Measurements from ENCODE around the gene TGFBR3L. TPM values are rescaled to one million over a fixed set of nuclear protein-coding genes. Genes with fewer than 3 reads are reported as not detected.
A peak's percentile ranks its signal among the peaks of the same experiment; 100 is the strongest.

Gene TGFBR3L
- polyA plus RNA-seq, 1 donor (not counting 4 experiments of a cell fraction or from before 2014, with no cell fraction given): 0.28 TPM

- peak in 1 of 3 experiments; percentile 34 for TF ChIP-seq CTCF (optimal IDR thresholded peaks at IDR 0.05 in 1 of 3, IDR thresholded peaks at IDR 0.05 in 1 of 3, conservative IDR thresholded peaks at IDR 0.05 in 1 of 3; ENCODE audit: extremely low read depth in 1 of 3, insufficient read depth in 2 of 3, low read length in 3 of 3)
- no peak for TF ChIP-seq EZH2 (IDR thresholded peaks at IDR 0.05; ENCODE audit: low read length)
- Histone ChIP-seq H3K9me3 (ENCODE audit: control insufficient read depth, low read depth, low read length) (no peaks in the 10 kb centered on the region), H3K27me3 (ENCODE audit: control insufficient read depth, extremely low read depth, insufficient read depth, low read length) (peaks cover 23% of the 10 kb centered on the region), H3K4me2 (ENCODE audit: control insufficient read depth, extremely low read depth, insufficient read depth, low read depth, low read length) (peak overlapping the region; percentile 85), H3K9ac (ENCODE audit: control insufficient read depth, extremely low read depth, insufficient read depth, low read length) (peak overlapping the region; percentile 50), H3K9me1 (ENCODE audit: control insufficient read depth, extremely low read depth, insufficient read depth, low read length) (no peaks in the 10 kb centered on the region), H3K36me3 (ENCODE audit: control insufficient read depth in 2 of 2, extremely low read depth in 1 of 2, insufficient read depth in 2 of 2, low read length in 2 of 2) (no peaks in the 10 kb centered on the region), H4K20me1 (ENCODE audit: control insufficient read depth, extremely low read depth, insufficient read depth, low read length) (peaks cover 2% of the 10 kb centered on the region), H2AFZ (ENCODE audit: control insufficient read depth, low read length) (peak overlapping the region; percentile 87), H3K4me3 (ENCODE audit: control insufficient read depth in 2 of 3, extremely low read depth in 1 of 3, insufficient read depth in 2 of 3, low read depth in 1 of 3, low read length in 3 of 3) (peak overlapping the region; percentile 55 to 66 (median 64)), H3K79me2 (ENCODE audit: control insufficient read depth, insufficient read depth, low read length) (no peaks in the 10 kb centered on the region), H3K4me1 (ENCODE audit: control insufficient read depth, extremely low read depth, insufficient read depth, low read length) (peaks cover 28% of the 10 kb centered on the region), H3K27ac (ENCODE audit: control insufficient read depth, insufficient read depth, low read length) (no peak overlapping the region)
- dilution Hi-C loops (cut with MboI; ENCODE audit: extremely low pct_ligation_motif_present, low sequenced_read_pairs): no loop called here
- FAIRE-seq (no peak), DNase-seq (ENCODE audit: low read depth, low spot score) (no peak)
Observed at GRCh38 chr19:7869453-7869909, 45.1 kb upstream of the TGFBR3L start.

- DNase-seq (ENCODE audit: low read depth, low spot score): no peak
- dilution Hi-C loops (cut with MboI; ENCODE audit: extremely low pct_ligation_motif_present, low sequenced_read_pairs): no loop called here
- Histone ChIP-seq H3K79me2 (ENCODE audit: control insufficient read depth, insufficient read depth, low read length) (no peaks in the 10 kb centered on the region), H3K4me3 (ENCODE audit: control insufficient read depth in 2 of 3, extremely low read depth in 1 of 3, insufficient read depth in 2 of 3, low read depth in 1 of 3, low read length in 3 of 3) (peak overlapping the region; percentile 55 to 66 (median 64)), H3K4me1 (ENCODE audit: control insufficient read depth, extremely low read depth, insufficient read depth, low read length) (peaks cover 26% of the 10 kb centered on the region), H4K20me1 (ENCODE audit: control insufficient read depth, extremely low read depth, insufficient read depth, low read length) (peaks cover 2% of the 10 kb centered on the region), H3K36me3 (ENCODE audit: control insufficient read depth in 2 of 2, extremely low read depth in 1 of 2, insufficient read depth in 2 of 2, low read length in 2 of 2) (no peaks in the 10 kb centered on the region), H3K9me1 (ENCODE audit: control insufficient read depth, extremely low read depth, insufficient read depth, low read length) (no peaks in the 10 kb centered on the region), H3K9me3 (ENCODE audit: control insufficient read depth, low read depth, low read length) (no peaks in the 10 kb centered on the region), H2AFZ (ENCODE audit: control insufficient read depth, low read length) (peak overlapping the region; percentile 87), H3K4me2 (ENCODE audit: control insufficient read depth, extremely low read depth, insufficient read depth, low read depth, low read length) (peak overlapping the region; percentile 85), H3K9ac (ENCODE audit: control insufficient read depth, extremely low read depth, insufficient read depth, low read length) (peak overlapping the region; percentile 50), H3K27ac (ENCODE audit: control insufficient read depth, insufficient read depth, low read length) (no peak overlapping the region), H3K27me3 (ENCODE audit: control insufficient read depth, extremely low read depth, insufficient read depth, low read length) (peaks cover 28% of the 10 kb centered on the region)
- TF ChIP-seq CTCF (optimal IDR thresholded peaks at IDR 0.05 in 1 of 3, IDR thresholded peaks at IDR 0.05 in 1 of 3, conservative IDR thresholded peaks at IDR 0.05 in 1 of 3; ENCODE audit: extremely low read depth in 1 of 3, insufficient read depth in 2 of 3, low read length in 3 of 3) (no peak), EZH2 (IDR thresholded peaks at IDR 0.05; ENCODE audit: low read length) (no peak)
- FAIRE-seq: no peak
Observed at GRCh38 chr19:7869910-7870511, 44.6 kb upstream of the TGFBR3L start.

Measured in keratinocyte (primary cell).